NAMALWA (cell line): ENCODE results near the gene ZIC5.
"Not testable (repeated sequence)": the region's sequence is repeated elsewhere in the genome, so short reads cannot be mapped to it uniquely, and the experiment has no call there.

ENCODE experiments used
- DNase-seq: peaks from one replicate; pipeline ENCODE4 v3.0.0-alpha.2; 2015; ENCODE audit warnings: low spot score

The ZIC5 gene

DNA sequence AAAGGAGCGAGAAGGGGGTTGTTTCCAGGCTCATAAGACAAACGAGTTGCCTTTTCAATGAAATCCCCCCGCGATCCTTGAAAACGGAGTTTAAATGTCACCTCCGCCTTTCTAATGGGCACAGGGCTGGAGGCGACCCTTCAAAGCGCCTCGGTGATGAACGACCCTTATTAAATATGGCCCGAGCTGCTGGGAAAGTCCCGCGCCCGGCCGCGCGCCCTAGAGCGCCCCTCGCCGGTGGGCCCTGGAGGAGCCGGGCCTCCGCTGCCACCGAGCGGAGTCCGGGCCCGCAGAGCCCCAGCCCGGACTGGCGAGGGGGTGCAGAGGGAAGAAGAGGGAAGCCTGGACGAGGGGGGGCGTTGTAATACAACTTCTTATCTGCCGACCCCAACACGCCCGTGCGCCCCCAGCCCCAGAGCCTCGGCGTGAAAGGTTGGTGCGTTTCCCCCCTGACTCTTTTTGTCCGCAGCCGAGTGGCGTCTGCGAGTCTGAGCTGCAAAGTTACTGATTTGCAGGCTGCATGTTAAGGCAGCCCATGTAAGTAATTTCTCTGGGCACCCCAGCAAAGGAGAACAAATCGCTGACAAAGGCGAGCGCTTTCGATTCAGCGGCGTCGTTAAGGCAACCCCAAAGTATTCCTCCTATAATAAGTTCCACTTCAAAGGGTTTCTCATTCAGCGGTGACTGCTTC is 11.9 kb downstream of the ZIC5 start:
- DNase-seq, result no peak

- no peak for DNase-seq
Observed at GRCh38 chr13:99959127-99959539, 12.4 kb downstream of the ZIC5 start.

DNA sequence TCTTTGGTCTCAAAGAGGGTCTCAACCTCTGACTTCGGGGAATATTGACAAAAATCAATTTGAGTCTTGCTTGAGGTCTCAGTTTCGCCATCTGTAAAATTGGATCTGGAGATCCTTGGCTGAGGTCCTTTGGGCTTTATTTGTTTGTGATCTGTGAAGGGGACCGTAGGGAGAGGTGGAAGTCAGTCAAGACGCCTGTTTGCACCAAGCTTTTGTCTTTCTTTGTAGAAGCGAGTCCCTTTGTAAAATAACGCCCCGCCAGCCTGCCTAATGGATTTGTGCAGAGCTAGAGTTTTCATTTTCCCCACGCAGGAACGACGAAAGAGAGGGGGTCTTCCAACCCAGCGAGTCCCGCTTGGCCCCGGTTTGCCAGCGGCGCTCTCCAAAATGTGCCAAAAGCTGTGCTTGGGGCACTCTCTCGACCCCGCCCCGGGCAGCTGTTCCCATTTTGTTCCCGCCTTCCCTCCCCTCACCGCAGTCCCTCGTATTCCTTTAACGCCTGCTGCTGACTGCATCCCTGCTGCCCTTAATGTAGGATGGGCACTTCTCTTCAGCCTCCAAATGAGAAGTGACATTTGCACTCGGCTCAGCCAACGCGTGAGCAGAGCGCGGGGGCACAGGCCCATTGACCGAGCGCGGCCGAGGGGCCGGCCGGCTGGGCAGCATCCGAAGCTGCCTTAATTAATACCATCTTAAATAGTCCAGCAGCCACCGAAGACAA is 13.0 kb downstream of the ZIC5 start:
- DNase-seq, result no peak

DNA sequence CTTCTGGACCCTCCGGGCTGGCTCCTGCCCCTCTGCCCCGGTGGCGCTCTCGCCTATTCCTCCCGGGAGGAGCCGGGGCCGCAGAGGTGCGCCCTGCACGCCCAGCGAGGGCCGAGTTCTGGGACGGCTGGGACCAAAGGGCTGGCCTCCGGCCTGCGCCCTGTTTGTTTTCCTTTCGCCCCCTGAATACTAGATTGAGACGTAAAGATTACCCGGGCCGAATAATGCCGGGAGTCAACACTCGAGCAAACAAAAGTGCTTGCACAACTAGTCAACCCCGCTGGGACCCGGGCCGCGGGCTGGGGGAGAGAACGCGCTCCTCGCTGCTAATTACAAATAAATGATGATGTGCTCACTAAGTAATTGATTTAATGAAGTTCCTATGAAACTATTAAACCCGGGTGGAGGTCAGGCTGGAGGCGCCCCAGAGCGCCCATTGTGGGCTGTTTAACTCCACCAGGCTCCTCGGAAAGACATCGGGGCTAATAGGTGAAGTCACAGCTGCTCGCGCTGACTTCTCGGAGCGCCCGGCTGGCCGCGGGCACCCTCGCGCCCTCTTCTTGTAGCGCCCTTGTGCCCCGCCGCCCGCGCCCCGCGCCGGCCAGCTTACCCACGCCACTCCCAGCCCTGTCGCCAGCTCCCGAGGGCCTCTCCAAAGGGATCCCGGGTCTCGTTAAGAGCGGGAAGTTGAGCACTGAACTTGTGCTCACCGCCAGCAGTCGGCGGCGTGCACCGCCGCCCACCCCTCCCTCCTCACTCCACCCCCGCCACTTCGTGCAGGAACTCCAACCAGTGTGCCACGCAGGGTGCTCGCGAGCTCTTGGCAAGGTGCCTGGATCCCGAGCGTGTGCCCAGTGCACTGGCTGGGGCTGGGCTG is 14.9 kb downstream of the ZIC5 start:
- DNase-seq, result no peak

DNA sequence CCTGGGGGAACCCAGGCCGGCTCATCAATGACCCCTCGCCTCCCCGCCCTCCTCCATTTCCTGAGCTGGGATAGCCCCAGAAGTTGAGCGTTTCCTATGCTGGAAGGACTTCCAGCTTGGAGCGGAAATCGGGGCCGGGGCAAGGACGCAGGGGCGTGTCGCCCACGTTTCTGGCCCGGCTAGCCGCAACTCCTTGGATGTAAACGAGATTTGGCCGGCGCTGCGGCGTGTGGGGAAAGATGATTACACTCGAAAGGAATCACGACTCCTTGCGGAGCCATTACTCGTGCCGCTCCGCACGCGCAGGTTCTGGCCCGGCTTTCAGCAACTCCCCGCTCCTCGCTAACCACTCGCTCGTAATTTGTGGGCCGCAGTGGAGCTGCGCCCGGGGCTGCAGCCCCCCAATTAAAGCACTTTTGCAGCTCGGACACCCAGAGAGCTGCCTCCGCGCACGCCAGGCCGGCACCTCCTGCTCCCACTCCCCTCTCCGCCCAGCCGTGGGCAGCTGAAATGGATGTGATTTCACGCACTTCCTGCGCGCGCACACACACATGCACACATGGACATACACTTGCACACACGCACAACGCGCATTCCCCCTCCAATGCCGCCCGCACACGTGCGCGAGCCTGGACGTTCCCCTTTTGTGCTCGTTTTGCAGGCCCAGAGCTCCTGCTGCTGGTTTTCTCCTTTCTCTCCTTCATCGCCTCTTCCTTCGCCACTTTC is 15.7 kb downstream of the ZIC5 start:
- DNase-seq, result no peak

- DNase-seq, result no peak
Observed at GRCh38 chr13:99955107-99955746, 16.3 kb downstream of the ZIC5 start.

GRCh38 chr13:99953138-99953755 is 18.3 kb downstream of the ZIC5 start:
- no peak for DNase-seq

- DNase-seq, result not testable (repeated sequence)
Observed at GRCh38 chr13:99951666-99952065, 19.9 kb downstream of the ZIC5 start.

- DNase-seq, result no peak
Observed at GRCh38 chr13:99949679-99950413, 21.7 kb downstream of the ZIC5 start.

- DNase-seq, result no peak
Observed at GRCh38 chr13:99948907-99949678, 22.5 kb downstream of the ZIC5 start.

DNA sequence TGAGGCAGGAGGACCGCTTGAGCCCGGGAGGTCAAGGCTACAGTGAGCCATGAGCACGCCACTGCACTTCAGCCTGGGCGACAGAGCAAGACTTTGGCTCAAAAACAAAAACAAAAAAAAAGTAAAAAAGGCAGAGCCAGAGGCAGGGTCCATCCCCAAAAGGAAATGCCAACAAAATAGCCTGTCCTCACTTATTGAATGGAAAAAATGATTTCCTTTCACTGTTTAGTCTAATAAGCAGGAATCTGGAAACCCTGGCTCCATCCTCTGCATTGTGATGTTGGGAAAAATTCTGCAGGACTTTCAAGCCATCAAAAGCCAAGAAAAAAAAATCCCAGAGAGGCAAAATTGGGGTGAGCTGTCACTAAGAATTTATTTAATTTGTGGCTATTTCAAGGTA is 23.2 kb downstream of the ZIC5 start:
- DNase-seq, result no peak

DNA sequence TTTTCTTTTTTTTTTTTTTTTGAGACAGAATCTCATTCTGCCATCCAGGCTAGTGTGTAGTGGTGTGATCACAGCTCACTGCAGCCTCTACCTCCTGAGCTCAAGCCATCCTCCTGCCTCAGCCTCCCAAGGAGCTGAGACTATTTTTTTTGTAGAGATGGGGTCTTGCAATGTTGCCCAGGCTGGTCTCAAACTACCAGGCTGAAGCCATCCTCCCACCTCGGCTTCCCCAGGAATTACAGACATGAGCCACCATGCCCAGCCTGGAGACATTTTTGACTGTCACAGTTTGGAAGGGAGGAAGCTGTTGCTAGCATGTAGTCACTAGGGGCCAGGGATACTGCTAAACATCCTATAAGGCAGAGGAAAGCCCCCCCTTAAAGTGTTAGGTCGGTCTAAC is 23.9 kb downstream of the ZIC5 start:
- DNase-seq, result no peak

DNA sequence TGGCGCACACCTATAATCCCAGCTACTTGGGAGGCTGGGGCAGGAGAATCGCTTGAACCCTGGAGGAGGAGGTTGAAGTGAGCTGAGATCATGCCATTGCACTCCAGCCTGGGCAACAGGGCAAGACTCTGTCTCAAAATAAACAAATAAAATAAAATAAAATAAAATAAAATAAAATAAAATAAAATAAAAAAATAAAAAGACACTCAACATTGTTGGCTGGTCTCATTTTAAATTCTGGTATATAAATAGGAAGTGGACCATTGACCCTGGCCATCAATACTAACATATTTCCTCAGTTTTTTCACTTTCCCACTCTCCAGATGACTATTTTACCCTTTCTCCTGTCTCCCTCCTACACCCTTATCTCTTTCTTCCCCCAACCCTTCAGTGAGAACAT is 26.1 kb downstream of the ZIC5 start:
- DNase-seq, result not testable (repeated sequence)

- no peak for DNase-seq
Observed at GRCh38 chr13:99944606-99945005, 27.0 kb downstream of the ZIC5 start.

- no peak for DNase-seq
Observed at GRCh38 chr13:99944102-99944501, 27.5 kb downstream of the ZIC5 start.

DNA sequence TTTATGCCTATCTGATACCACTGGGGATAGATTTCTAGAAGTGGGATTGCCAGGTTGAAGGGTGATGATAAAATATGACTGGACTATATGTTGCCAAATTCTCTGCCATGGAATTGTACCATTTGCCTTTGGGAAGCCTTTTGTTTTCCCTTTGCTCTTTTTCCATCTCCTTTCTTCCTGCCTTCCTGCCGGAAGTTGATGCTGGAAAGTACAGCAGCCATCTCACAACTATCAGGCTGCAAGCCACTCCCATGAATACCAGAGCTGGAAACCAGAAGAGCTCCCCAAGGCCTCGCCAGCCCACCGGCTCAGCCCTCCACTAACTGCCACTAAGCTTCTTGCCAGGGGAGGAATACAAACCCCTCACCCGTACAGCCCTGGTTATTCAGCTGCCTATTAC is 29.7 kb downstream of the ZIC5 start:
- no peak for DNase-seq

DNA sequence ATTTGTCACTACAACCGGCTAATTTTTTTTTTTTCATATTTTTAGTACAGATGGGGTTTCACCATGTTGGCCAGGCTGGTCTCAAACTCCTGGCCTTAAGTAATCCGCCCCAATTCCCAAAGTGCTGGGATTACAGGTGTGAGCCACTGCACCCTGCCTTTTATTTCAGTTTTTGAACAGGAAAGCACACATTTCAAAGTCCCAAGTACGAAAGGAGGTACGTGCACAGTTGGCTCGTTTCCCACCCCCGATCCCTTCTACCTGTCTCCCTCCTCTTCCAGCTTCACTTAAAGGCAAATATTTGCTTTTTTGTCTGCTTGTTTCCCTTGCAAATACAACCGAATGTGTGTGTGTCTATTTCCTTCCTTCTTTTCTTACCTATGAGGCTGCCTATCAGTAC is 30.5 kb downstream of the ZIC5 start:
- DNase-seq, result no peak

DNA sequence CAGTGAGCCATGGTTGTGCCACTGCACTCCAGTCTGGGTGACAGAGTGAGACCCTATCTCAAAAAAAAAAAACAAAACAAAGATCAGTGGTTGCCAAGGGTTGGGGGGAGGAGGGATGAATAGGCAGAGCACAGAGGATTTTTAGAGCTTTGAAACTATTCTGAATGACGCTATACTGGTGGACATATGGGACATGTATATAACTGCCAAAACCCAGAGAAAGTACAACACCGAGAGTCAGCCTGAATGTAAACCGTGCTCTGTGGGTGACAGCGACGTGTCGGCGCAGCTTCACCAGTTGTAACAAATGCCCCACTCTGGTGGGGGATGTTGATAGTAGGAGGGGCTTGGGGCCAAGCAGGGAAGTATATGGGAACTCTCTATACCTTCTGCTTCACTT is 32.9 kb downstream of the ZIC5 start:
- DNase-seq, result no peak

- no peak for DNase-seq
Observed at GRCh38 chr13:99935772-99936171, 35.8 kb downstream of the ZIC5 start.

GRCh38 chr13:99932912-99933311 is 38.7 kb downstream of the ZIC5 start:
- DNase-seq, result no peak
